Brain microvascular endothelial cell (primary cell): Measurements from ENCODE around the gene IDH3A.

ENCODE experiments used
- DNase-seq: peaks from one replicate; pipeline ENCODE4 v3.0.0-alpha.2; 2020
- H3K27ac ChIP-seq: fragments of 250-450 bp; sonication (Bioruptor Pico); 2 replicates; pipeline ENCODE4 v1.5.1; 2020; ENCODE audit warnings: mild to moderate bottlenecking, moderate library complexity
- H3K27me3 ChIP-seq: fragments of 250-450 bp; sonication (Bioruptor Pico); replicated peaks from 2 replicates; pipeline ENCODE4 v1.5.1; 2020; ENCODE audit warnings: mild to moderate bottlenecking
- H3K36me3 ChIP-seq: fragments of 250-450 bp; sonication (Bioruptor Pico); replicated peaks from 2 replicates; pipeline ENCODE4 v1.5.1; 2020; ENCODE audit warnings: mild to moderate bottlenecking
- H3K4me3 ChIP-seq: 2 replicates; pipeline ENCODE4 v1.5.1; 2011; ENCODE audit warnings: low read depth, mild to moderate bottlenecking, control low read depth, low read length, moderate library complexity
- CTCF ChIP-seq: IDR thresholded peaks from 2 replicates; pipeline ENCODE4 v1.5.1; 2011; ENCODE audit warnings: low read depth, mild to moderate bottlenecking, moderate library complexity, low read length, control low read depth, inconsistent platforms; ENCODE audit errors: missing control alignments
- in situ Hi-C: cut with HindIII; loops from 2 replicates; pipeline ENCODE4 v1.10.0; 2017; ENCODE audit warnings: low sequenced_read_pairs, low pct_ligation_motif_present

Gene IDH3A

GRCh38 chr15:78216276-78217104 lies 67.3 kb downstream of the IDH3A start:
- no peak for TF ChIP-seq CTCF
- Histone ChIP-seq H3K4me3 (no peak overlapping the region), H3K27me3 (no peaks in the 10 kb centered on the region), H3K36me3 (no peaks in the 10 kb centered on the region), H3K27ac (no peak overlapping the region)
- in situ Hi-C loops, result no loop called here
- no peak for DNase-seq

- DNase-seq, result no peak
- H3K27ac ChIP-seq, result no peak overlapping the region
- in situ Hi-C loops, result no loop called here
- no peaks in the 10 kb centered on the region for H3K27me3 ChIP-seq
- TF ChIP-seq CTCF, result no peak
- no peaks in the 10 kb centered on the region for H3K36me3 ChIP-seq
- H3K4me3 ChIP-seq, result no peak overlapping the region
Measured at GRCh38 chr15:78220713-78221112, 71.6 kb downstream of the IDH3A start.
